Measurements from ENCODE around the gene HMGN4. TPM values are rescaled to one million over a fixed set of nuclear protein-coding genes. Genes with fewer than 3 reads are reported as not detected.

The HMGN4 gene
- polyA plus RNA-seq (2012; rRNA removed), result 76.3 and 79.7 TPM in 2 replicates
- 98.3 and 103 TPM in 2 replicates for polyA plus RNA-seq (2012; cell fraction: cytosol; rRNA removed)
- 27.6 and 48.3 TPM in 2 replicates for polyA plus RNA-seq (2012; cell fraction: nucleus; rRNA removed)

GRCh38 chr6:26537846-26538571 lies at the start of gene HMGN4:
Gene HMGN4, plus strand, starts transcription at chr6:26538366. Its CDS starts 6,841 bp downstream, at chr6:26545207.
- WGBS (ENCODE audit: low lambda C conversion rate), result 1% methylated on average over 29 of the region's 49 CpGs
- DNase-seq, result peak; percentile 87
- Histone ChIP-seq H3K27me3 (ENCODE audit: insufficient read depth) (no peaks in the 10 kb centered on the region), H3K4me2 (peak within 1 kb of the TSS; percentile 90), H3K4me1 (ENCODE audit: control insufficient read depth in 1 of 2, insufficient read depth in 2 of 2, low read depth in 1 of 2, low read length in 1 of 2) (peaks cover 11 to 17% of the 10 kb centered on the region in 2 experiments), H3F3A (replicated peaks; ENCODE audit: insufficient read depth) (peaks cover 39% of the 10 kb centered on the region), H3K9me3 (no peaks in the 10 kb centered on the region), H3K9ac (peak within 1 kb of the TSS; percentile 99), H3K79me2 (ENCODE audit: insufficient read depth) (peaks cover 47% of the 10 kb centered on the region), H3K27ac (ENCODE audit: low read depth in 2 of 2, low read length in 1 of 2) (peak within 1 kb of the TSS; percentile 90 to 96), H3K36me3 (replicated peaks in 1 of 2; ENCODE audit: control insufficient read depth in 1 of 2, insufficient read depth in 2 of 2, low read length in 1 of 2) (peaks cover 15 to 19% of the 10 kb centered on the region in 2 experiments), H3K9me2 (no peaks in the 10 kb centered on the region), H3K4me3 (ENCODE audit: low read depth in 2 of 2, low read length in 1 of 2) (peak within 1 kb of the TSS; percentile 60 to 97), H2AFZ (ENCODE audit: low read depth) (peak within 1 kb of the TSS; percentile 98), H4K20me1 (ENCODE audit: insufficient read depth) (no peaks in the 10 kb centered on the region)
- CTCF ChIA-PET, result interaction anchor here (0.8 to 4.9 kb wide), 11 partner anchors 10 to 207 kb away, joined by 3 to 21 read pairs (median 8); no protein-coding TSS in a partner anchor
- TF ChIP-seq ZBTB33 (IDR thresholded peaks at IDR 0.05; ENCODE audit: borderline replicate concordance, low read depth) (peak; percentile 43; the same call in 1 of the 2 replicates), FOSL2 (IDR thresholded peaks at IDR 0.05; ENCODE audit: borderline replicate concordance, low read depth) (0 out of 2 replicates have a peak, but pooled peaks have one; percentile 35), TAF1 (IDR thresholded peaks at IDR 0.05; ENCODE audit: borderline replicate concordance, low read depth, low read length) (peak; percentile 78), POLR2AphosphoS5 (IDR thresholded peaks at IDR 0.05; ENCODE audit: low read depth, low read length) (peak; percentile 89), USF2 (IDR thresholded peaks at IDR 0.05; ENCODE audit: borderline replicate concordance, low read depth, low read length) (no peak), CHD2 (IDR thresholded peaks at IDR 0.05; ENCODE audit: low read length, partially characterized antibody) (no peak), MXI1 (IDR thresholded peaks at IDR 0.05; ENCODE audit: low read depth, low read length) (peak; percentile 60; the same call in 1 of the 2 replicates), JUND (IDR thresholded peaks at IDR 0.05) (no peak), PBX3 (IDR thresholded peaks at IDR 0.05) (no peak), EZH2phosphoT487 (IDR thresholded peaks at IDR 0.05; ENCODE audit: borderline replicate concordance, low read depth) (no peak), SIN3A (IDR thresholded peaks at IDR 0.05; ENCODE audit: borderline replicate concordance, low read depth, low read length) (peak; percentile 46; the same call in 1 of the 2 replicates), ELF1 (IDR thresholded peaks at IDR 0.05) (peak; percentile 35; the same call in 1 of the 2 replicates), RFX5 (IDR thresholded peaks at IDR 0.05; ENCODE audit: low read length) (0 out of 2 replicates have a peak, but pooled peaks have one; percentile 49), NRF1 (IDR thresholded peaks at IDR 0.05; ENCODE audit: low read depth, low read length) (peak; percentile 59), GABPA (IDR thresholded peaks at IDR 0.05; ENCODE audit: low read depth) (peak; percentile 89), RCOR1 (IDR thresholded peaks at IDR 0.05; ENCODE audit: low read length) (no peak), CTCF (IDR thresholded peaks at IDR 0.05) (peak; percentile 17; the same call in 1 of the 2 replicates), NFIC (IDR thresholded peaks at IDR 0.05; ENCODE audit: borderline replicate concordance) (no peak; the same call in 1 of the 2 replicates), IRF3 (IDR thresholded peaks at IDR 0.05; ENCODE audit: low read depth, low read length) (no peak), GATA2 (CRISPR knock-in tag; IDR thresholded peaks at IDR 0.05) (no peak)
- POLR2A ChIA-PET, result interaction anchor here (0.6 to 2.9 kb wide), 7 partner anchors 13 to 1694 kb away, joined by 3 to 16 read pairs (median 4); a partner anchor contains a TSS

Measured in SK-N-SH (cell line).